Stimulated activated CD8-positive, alpha-beta memory T cell treated with anti-CD3 and anti-CD28 coated beads, Interleukin-7, amount 100 ng/mL, for 24 hours (primary cell): ENCODE measurements around the gene MB21D2.

ENCODE experiments used
- DNase-seq: peaks from one replicate; pipeline ENCODE4 v3.0.0-alpha.2; 2020; ENCODE audit warnings: low read depth

Gene MB21D2

GRCh38 chr3:192890347-192891335 is 27.0 kb downstream of the MB21D2 start:
- no peak for DNase-seq

DNA sequence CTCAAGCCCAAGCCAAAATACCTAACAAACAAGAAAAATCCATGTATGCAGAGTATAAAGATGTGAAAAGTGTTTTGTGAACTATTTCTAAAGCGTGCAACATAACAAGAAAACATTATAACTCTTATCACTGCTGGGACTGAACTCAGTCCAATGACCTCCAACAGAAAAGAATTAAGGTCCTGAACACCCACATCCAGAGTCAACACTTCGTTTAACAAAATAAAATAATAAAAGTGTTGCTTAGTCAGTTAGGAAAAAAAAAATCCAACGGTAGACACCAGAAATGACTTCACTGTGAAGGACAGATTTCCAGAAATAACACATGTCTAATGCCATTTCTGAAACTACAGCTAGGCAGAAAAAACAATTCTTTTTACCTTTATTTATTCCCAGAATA is 28.0 kb downstream of the MB21D2 start:
- DNase-seq, result no peak

GRCh38 chr3:192888190-192888589 is 29.5 kb downstream of the MB21D2 start:
- DNase-seq, result no peak

DNA sequence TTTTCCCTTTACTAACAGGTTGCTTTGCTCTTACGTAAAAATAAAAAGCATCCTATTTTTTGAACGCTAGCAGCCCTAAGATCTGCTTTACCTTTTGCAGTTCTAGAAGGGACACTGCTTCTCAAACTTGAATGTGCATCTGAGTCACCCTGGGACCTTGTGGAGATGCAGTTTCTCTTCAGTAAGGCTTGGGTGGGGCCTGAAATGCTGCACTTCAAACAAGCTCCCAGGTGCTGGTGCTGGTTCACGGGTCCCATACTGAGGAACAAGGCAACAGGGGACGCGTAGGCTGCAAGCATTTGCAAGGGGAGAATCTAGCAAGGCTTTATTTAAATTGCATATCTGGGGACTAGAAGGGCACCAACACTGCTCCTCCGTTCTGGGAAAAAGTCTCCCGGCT is 30.0 kb downstream of the MB21D2 start:
- DNase-seq, result no peak

DNA sequence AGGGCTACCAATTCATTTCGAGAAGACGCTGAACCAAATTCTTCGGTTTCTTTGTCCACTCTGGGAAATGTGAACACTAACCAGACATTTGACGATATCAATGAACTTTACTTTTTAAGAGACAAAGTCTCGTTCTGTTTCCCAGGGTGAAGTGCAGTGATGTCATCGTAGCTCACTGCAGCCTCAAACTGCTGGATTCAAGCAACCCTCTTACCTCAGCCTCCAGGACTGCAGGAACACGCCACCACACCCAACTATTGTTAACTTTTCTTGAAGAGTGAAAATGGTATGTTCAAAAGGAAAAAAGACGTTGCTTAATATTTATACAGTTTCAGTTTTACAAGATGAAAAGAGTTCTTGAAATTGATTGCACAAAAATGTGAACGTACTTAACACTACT is 30.6 kb downstream of the MB21D2 start:
- DNase-seq, result no peak

DNA sequence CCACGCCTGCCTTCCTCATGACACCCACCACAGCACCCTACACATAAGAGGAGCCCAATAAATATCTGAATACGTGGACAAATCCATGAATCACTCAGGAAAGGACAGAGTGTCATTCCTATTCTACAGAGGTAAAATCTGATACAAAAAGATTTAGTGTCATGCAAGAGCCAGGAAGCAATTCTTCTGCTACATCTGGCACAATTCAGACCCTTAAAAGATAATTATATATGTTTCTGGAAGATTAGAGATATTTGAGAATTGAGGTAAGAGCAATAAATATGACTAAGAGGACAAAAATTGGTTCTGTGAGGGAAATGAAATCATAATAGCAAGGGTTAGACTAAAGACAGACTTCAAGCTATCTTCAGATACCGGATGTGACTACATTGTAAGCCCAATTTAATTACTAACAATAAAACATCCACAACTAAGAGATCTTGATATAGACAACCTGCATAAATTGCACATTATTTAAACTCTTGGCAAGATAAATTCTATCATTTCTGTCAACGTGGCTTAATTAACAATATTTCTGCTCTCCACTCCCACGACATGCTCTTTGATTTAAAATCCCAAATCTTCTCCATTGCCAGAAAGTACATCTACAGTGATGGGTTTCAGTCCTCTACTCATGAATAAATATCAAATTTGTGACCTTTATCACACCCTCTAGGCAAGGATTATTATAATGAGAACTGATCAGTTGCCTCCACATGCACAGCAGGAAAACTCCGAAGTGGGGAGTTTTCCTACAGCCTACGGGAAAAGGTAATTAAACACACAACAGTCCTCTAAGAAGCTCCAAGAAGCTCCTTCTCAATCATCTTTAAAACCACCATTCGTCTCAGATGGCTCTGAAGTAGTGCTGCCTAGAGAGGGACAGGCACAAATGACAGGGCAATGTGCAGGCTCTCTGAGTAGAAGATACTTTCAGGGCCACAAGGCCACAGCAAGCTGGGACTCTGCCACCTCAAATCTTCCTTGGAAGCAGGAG is 32.6 kb downstream of the MB21D2 start:
- DNase-seq, result no peak

DNA sequence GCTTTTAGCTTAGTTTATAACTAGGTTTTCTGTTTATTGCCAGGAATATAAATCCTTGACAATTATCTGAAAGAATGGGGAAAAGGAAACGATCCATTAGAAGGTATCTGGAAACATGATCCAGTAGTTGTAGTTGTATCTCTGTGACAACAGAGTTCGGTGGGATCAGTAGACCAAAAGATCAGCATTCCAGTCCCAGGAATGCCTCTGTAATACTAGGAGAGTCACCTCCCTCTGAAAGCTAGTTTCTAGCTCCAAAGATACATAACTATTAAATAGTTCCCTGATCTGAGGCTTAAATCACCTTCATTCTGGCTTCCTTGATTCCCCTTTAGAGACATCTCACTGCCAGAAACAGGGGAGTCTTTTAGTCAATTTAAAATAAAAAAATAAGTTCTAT is 34.1 kb downstream of the MB21D2 start:
- no peak for DNase-seq

GRCh38 chr3:192881159-192881786 is 36.4 kb downstream of the MB21D2 start:
- DNase-seq, result no peak

DNA sequence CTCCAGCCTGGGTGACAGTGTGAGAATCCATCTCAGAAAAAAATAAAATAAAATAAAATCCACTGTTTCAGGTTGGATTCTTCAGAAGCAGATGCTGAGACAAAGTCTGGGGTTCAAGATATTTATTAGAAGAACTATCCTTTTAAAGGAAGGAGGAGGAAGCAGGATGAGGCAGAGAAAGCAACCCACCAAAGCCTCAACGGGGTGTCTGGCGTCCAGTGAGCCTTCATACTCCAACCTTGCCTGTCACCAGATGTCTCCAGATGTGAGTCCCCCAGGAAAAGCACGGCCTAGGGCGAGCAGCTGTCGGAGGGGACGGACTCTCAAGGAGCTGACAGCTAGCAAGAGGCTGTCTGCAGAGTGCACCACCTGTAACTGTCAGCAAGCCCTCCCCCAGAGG is 37.3 kb downstream of the MB21D2 start:
- DNase-seq, result no peak

DNA sequence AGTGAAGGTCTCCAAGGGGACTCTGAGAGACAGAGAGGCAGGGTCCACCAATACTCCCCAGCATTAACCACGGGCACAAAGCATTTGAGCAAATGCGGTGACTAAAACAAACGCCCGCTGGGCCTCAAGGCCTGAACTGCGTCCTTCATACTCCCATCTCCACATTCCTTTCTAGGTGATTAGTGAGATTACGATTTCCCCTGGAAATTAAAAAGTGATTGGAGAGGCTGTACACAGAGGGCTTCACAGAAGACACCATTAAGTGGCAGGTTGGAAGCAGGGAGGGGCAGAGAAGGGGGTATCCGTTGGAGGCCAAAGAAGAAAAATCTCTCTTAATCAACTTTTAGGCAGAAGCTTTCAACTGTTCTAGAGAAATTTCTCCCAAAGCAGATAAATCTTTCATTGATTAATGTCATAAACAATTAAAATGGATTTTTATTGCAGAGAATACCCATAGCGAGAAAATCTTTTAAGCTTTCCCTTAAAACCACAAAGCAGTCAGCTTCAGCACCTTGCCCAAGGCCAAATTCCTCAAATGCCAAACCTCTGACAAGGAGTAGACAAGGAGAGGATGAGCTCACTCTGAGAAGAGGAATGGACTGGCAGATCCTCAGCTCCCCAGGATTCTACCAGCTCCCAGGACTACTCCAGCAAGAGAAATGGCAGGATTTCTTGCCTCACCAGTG is 38.2 kb downstream of the MB21D2 start:
- no peak for DNase-seq

- no peak for DNase-seq
Observed at GRCh38 chr3:192875971-192876565, 41.6 kb downstream of the MB21D2 start.

- DNase-seq, result no peak
Observed at GRCh38 chr3:192870822-192871221, 46.8 kb downstream of the MB21D2 start.

DNA sequence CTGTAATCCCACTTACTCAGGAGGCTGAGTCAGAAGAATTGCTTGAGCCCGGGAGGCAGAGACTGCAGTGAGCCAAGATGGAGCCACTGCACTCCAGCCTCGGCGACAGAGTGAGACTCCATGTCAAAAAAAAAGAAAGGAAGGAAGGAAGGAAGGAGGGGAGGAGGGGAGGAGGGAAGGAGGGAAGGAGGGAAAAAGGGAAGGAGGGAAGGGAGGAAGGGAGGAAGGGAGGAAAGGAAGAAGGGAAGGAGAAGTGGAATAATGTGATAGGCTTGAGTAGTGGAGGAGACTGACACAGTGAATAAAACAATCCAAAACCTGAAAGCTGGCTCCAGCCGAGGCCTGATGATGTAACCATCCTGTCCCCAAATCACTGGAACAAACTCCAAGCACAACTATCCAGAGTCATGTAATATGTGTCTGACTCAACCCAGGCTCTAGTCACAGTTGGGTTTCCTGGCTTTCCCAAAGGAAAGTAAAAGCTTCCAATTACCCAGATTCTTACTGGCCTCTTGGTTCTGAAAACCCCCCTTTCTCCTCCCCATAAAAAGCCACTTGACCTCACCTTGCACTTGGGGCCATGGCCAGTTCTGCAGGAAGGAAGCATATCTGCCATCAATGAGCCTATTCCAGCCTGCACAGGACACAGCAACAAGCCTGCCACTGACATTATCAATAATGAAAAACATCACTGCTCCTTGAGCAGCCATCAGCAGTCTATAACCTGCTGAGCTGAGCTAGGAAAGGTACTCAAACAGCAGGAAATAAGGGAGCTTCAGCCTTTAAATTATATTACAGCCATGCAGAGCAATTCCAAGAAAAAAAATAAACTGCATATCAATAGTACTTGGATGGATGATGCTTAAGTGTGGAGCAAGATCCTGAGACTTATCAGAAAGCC is 48.3 kb downstream of the MB21D2 start:
- DNase-seq, result no peak

GRCh38 chr3:192867645-192868044 is 50.0 kb downstream of the MB21D2 start:
- no peak for DNase-seq

- DNase-seq, result no peak
Observed at GRCh38 chr3:192866804-192867203, 50.9 kb downstream of the MB21D2 start.

- no peak for DNase-seq
Observed at GRCh38 chr3:192864941-192865340, 52.7 kb downstream of the MB21D2 start.

GRCh38 chr3:192863091-192863420 is 54.6 kb downstream of the MB21D2 start:
- DNase-seq, result no peak

DNA sequence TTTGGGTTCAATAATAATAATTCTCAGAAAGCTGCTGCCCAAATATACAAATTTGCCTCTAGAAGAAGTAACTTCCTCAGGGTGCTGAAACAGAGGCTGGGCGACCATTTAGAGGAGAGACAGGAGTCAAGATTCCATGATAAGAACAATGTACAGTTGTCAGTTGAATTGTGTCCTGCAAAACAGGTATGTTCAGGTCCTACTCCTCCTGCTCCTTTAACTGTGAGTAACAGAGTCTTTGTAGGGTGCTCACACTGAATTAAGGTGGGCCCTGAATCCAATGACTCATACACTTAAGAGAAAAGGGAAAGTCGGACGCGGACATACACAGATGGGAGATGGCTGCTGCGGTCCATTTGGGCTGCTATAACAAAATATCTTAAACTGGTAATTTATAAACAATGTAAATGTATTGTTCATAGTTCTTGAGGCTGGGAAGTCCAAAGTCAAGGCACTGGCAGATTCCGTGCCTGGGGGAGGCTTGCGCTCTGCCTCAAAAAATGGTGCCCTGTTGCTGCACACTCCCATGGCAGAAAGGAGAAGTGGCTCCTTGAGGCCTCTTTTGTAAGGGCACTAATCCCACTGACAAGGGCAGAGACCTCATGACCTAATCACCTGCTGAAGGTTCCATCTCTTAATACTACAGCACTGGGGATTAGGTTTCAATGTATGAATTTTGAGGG is 55.1 kb downstream of the MB21D2 start:
- no peak for DNase-seq

GRCh38 chr3:192861972-192862371 is 55.7 kb downstream of the MB21D2 start:
- DNase-seq, result no peak

DNA sequence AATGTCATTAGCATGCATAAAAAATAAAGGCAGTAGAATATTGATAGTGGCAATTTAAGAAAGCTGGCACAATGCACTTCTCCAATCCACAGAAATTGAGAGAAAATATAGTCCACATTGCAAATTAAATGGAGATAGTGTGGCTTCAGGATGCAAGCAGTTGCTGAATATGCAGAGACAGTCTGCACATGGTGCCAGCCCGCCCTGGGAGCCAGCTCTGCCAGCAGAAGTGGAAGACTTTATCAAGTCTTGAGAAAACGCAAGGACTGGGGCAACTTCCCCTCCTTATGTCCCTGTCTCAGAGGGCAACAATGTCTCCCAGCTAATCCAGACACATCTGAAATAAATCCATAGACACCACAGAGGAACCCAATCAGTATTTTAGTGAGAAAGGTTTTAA is 57.2 kb downstream of the MB21D2 start:
- DNase-seq, result no peak
